Erythroblast (primary cell): ENCODE measurements around the gene NSRP1.

Experiments used
- GATA1 ChIP-seq: IDR thresholded peaks from 2 replicates; pipeline ENCODE4 v1.6.1; 2011; ENCODE audit warnings: low read depth, mild to moderate bottlenecking, control low read depth, low read length, moderate library complexity
- POLR2A ChIP-seq: IDR thresholded peaks from 2 replicates; pipeline ENCODE4 v1.6.1; 2011; ENCODE audit warnings: mild to moderate bottlenecking, low read length

GRCh38 chr17:30222721-30223175, 106.1 kb downstream of the NSRP1 start:
- TF ChIP-seq POLR2A (no peak), GATA1 (no peak)
